H9 (cell line): ENCODE results near the gene PTPRR. TPM values are rescaled to one million over a fixed set of nuclear protein-coding genes. Genes with fewer than 3 reads are reported as not detected.

ENCODE experiments used
- DNase-seq: peaks from one replicate; pipeline ENCODE4 v3.0.0-alpha.2; 2017
- H2AFZ ChIP-seq: one replicate; pipeline ENCODE4 v1.6.1; 2013; ENCODE audit warnings: mild to moderate bottlenecking, low read length, control low read depth, moderate library complexity
- H2AK5ac ChIP-seq: 2 replicates; pipeline ENCODE4 v1.6.1; 2013; ENCODE audit warnings: low read length, control low read depth, mixed read lengths; ENCODE audit not compliant: insufficient read length
- H2BK120ac ChIP-seq: one replicate; pipeline ENCODE4 v1.6.1; 2013; ENCODE audit warnings: low read depth, mild to moderate bottlenecking, low read length, control low read depth, inconsistent platforms; ENCODE audit not compliant: poor library complexity, severe bottlenecking
- H2BK12ac ChIP-seq: 2 replicates; pipeline ENCODE4 v1.6.1; 2013; ENCODE audit warnings: low read length, control low read depth, mixed read lengths, low read depth; ENCODE audit not compliant: insufficient read length
- H2BK15ac ChIP-seq: 2 replicates; pipeline ENCODE4 v1.6.1; 2013; ENCODE audit warnings: low read depth, low read length, control low read depth
- H2BK20ac ChIP-seq: one replicate; pipeline ENCODE4 v1.6.1; 2013; ENCODE audit warnings: low read depth, mild to moderate bottlenecking, low read length, control low read depth, inconsistent platforms; ENCODE audit not compliant: poor library complexity, severe bottlenecking
- H2BK5ac ChIP-seq: 2 replicates; pipeline ENCODE4 v1.6.1; 2013; ENCODE audit warnings: low read length, control low read depth, mixed read lengths; ENCODE audit not compliant: insufficient read length
- H3K14ac ChIP-seq: 2 replicates; pipeline ENCODE4 v1.6.1; 2013; ENCODE audit warnings: low read length, control low read depth; ENCODE audit not compliant: insufficient read depth
- H3K18ac ChIP-seq: 2 replicates; pipeline ENCODE4 v1.6.1; 2013; ENCODE audit warnings: low read depth, mild to moderate bottlenecking, mixed read lengths, low read length, control low read depth; ENCODE audit not compliant: insufficient read length
- H3K23ac ChIP-seq: 2 replicates; pipeline ENCODE4 v1.6.1; 2013; ENCODE audit warnings: low read length, control low read depth, mixed read lengths, low read depth; ENCODE audit not compliant: insufficient read length
- H3K23me2 ChIP-seq: 2 replicates; pipeline ENCODE4 v1.6.1; 2013; ENCODE audit warnings: low read depth, mild to moderate bottlenecking, mixed read lengths, low read length, control low read depth; ENCODE audit not compliant: insufficient read length, poor library complexity, severe bottlenecking
- H3K27ac ChIP-seq: 2 replicates; pipeline ENCODE4 v1.5.1; 2013; ENCODE audit warnings: low read length, control low read depth, mixed read lengths, low read depth; ENCODE audit not compliant: insufficient read length
- H3K27me3 ChIP-seq: 2 replicates; pipeline ENCODE4 v1.6.1; 2013; ENCODE audit warnings: low read length, control low read depth, inconsistent platforms; ENCODE audit not compliant: insufficient read depth
- H3K4ac ChIP-seq: 2 replicates; pipeline ENCODE4 v1.6.1; 2013; ENCODE audit warnings: low read depth, mild to moderate bottlenecking, control low read depth, inconsistent platforms, low read length, moderate library complexity
- H3K4me1 ChIP-seq: 2 replicates; pipeline ENCODE4 v1.6.1; 2013; ENCODE audit warnings: low read length, control low read depth, inconsistent platforms; ENCODE audit not compliant: insufficient read depth
- H3K4me2 ChIP-seq: 2 replicates; pipeline ENCODE4 v1.6.1; 2013; ENCODE audit warnings: low read length, control low read depth, mixed read lengths; ENCODE audit not compliant: insufficient read length, insufficient read depth
- H3K56ac ChIP-seq: 2 replicates; pipeline ENCODE4 v1.6.1; 2013; ENCODE audit warnings: low read depth, mild to moderate bottlenecking, mixed read lengths, low read length, control low read depth; ENCODE audit not compliant: insufficient read length
- H3K79me1 ChIP-seq: 2 replicates; pipeline ENCODE4 v1.6.1; 2013; ENCODE audit warnings: low read depth, mild to moderate bottlenecking, moderate library complexity, low read length, control low read depth, inconsistent platforms; ENCODE audit not compliant: insufficient read depth, poor library complexity, severe bottlenecking
- H3K79me2 ChIP-seq: 2 replicates; pipeline ENCODE4 v1.6.1; 2013; ENCODE audit warnings: low read length, control low read depth, inconsistent platforms; ENCODE audit not compliant: insufficient read depth
- H3K9ac ChIP-seq: 2 replicates; pipeline ENCODE4 v1.6.1; 2013; ENCODE audit warnings: low read length, control low read depth, mixed read lengths; ENCODE audit not compliant: insufficient read length; ENCODE audit errors: extremely low read depth
- H3K9me3 ChIP-seq: one replicate; pipeline ENCODE4 v1.6.1; 2013; ENCODE audit warnings: low read depth, low read length, inconsistent platforms; ENCODE audit not compliant: control insufficient read depth
- H3T11ph ChIP-seq: one replicate; pipeline ENCODE4 v1.6.1; 2013; ENCODE audit warnings: mild to moderate bottlenecking, low read length, control low read depth, inconsistent platforms
- H4K20me1 ChIP-seq: one replicate; pipeline ENCODE4 v1.6.1; 2013; ENCODE audit not compliant: control insufficient read depth, insufficient read length, insufficient read depth
- H4K5ac ChIP-seq: 2 replicates; pipeline ENCODE4 v1.6.1; 2013; ENCODE audit warnings: low read depth, mild to moderate bottlenecking, mixed read lengths, low read length, control low read depth; ENCODE audit not compliant: insufficient read length
- H4K8ac ChIP-seq: replicated peaks from 2 replicates; pipeline ENCODE4 v1.6.1; 2013; ENCODE audit warnings: low read length, control low read depth, mixed read lengths, low read depth; ENCODE audit not compliant: insufficient read length
- H4K91ac ChIP-seq: 2 replicates; pipeline ENCODE4 v1.6.1; 2013; ENCODE audit warnings: low read depth, mild to moderate bottlenecking, moderate library complexity, mixed read lengths, low read length, control low read depth; ENCODE audit not compliant: insufficient read length
- H3K27ac Mint-ChIP-seq, 3 experiments: 2 replicates in 2 of 3; 3 replicates in 1 of 3; pipeline ENCODE4 v1.8.0; 2020 to 2021; ENCODE audit warnings: mixed read lengths in 3 of 3, mild to moderate bottlenecking in 1 of 3, moderate library complexity in 1 of 3
- H3K27me3 Mint-ChIP-seq: 2 replicates; pipeline ENCODE4 v1.8.0; 2021; ENCODE audit warnings: low read depth, mild to moderate bottlenecking, moderate library complexity, mixed read lengths
- H3K36me3 Mint-ChIP-seq, 3 experiments: 2 replicates in 2 of 3; 3 replicates in 1 of 3; pipeline ENCODE4 v1.8.0; 2020 to 2021; ENCODE audit warnings: low read depth in 3 of 3, mixed read lengths in 3 of 3; ENCODE audit not compliant: insufficient read depth in 1 of 3
- H3K4me1 Mint-ChIP-seq, 2 experiments: 2 replicates each; pipeline ENCODE4 v1.8.0; 2020; ENCODE audit warnings: mixed read lengths in 2 of 2
- H3K4me3 Mint-ChIP-seq, 2 experiments: 2 replicates in 1 of 2; 3 replicates in 1 of 2; pipeline ENCODE4 v1.8.0; 2020 to 2021; ENCODE audit warnings: mild to moderate bottlenecking in 2 of 2, mixed read lengths in 2 of 2, moderate library complexity in 1 of 2
- H3K9me3 Mint-ChIP-seq, 2 experiments: 2 replicates in 1 of 2; 3 replicates in 1 of 2; pipeline ENCODE4 v1.8.0; 2020; ENCODE audit warnings: mild to moderate bottlenecking in 2 of 2, mixed read lengths in 2 of 2, moderate library complexity in 1 of 2
- CTCF ChIP-seq: fragments of 200-600 bp; sonication (generic); conservative IDR thresholded peaks from 3 replicates; pipeline ENCODE4 v1.8.0; 2021; ENCODE audit warnings: antibody characterized with exemption, mild to moderate bottlenecking
- WGBS: extraction: QIAGEN DNeasy Blood & Tissue Kit; methylation state at CpG from one replicate; pipeline ENCODE4 v1.1.7; 2013; ENCODE audit warnings: missing lambda C conversion rate, low lambda C conversion rate, mixed read lengths; ENCODE audit not compliant: insufficient read length; ENCODE audit errors: extremely low coverage; 5-methylcytosine and 5-hydroxymethylcytosine counted together
- total RNA-seq: library from RNA; stranded (reverse); gene quantifications from 2 replicates; pipeline ENCODE4 v1.2.1, GENCODE V29; 2021

Gene PTPRR
- total RNA-seq, 1 experiment from 2014 or later, result 0.22 TPM

GRCh38 chr12:70757830-70758493 lies 162.6 kb downstream of the PTPRR start:
- Histone ChIP-seq H3K4ac (no peak overlapping the region), H3K79me1 (no peaks in the 10 kb centered on the region), H3K9ac (no peak overlapping the region), H4K91ac (no peak overlapping the region), H2AFZ (no peak overlapping the region), H2BK15ac (no peak overlapping the region), H2BK120ac (no peak overlapping the region), H3K4me2 (no peak overlapping the region), H2BK5ac (no peak overlapping the region), H3K4me1 (peaks cover 2% of the 10 kb centered on the region; the same call in 1 of the 2 replicates), H3K79me2 (no peaks in the 10 kb centered on the region), H3K23ac (no peak overlapping the region), H2BK20ac (no peak overlapping the region), H2BK12ac (no peak overlapping the region), H3T11ph (no peak overlapping the region), H2AK5ac (no peak overlapping the region), H3K14ac (no peak overlapping the region), H3K27ac (no peak overlapping the region), H3K56ac (no peak overlapping the region), H4K20me1 (no peaks in the 10 kb centered on the region), H3K18ac (no peak overlapping the region), H4K5ac (no peak overlapping the region), H3K23me2 (no peaks in the 10 kb centered on the region), H4K8ac (no peak overlapping the region), H3K27me3 (no peaks in the 10 kb centered on the region), H3K9me3 (no peaks in the 10 kb centered on the region)
- Mint-ChIP-seq H3K27me3 (no peaks in the 10 kb centered on the region), H3K27ac (peak overlapping the region; percentile 80 to 89 (median 87); a peak in 6 of 7 replicates), H3K9me3 (0 out of 5 replicates have a peak, but pooled peaks cover 0 to 2% of the 10 kb centered on the region in 2 experiments), H3K36me3 (no peaks in the 10 kb centered on the region; a peak in 1 of 7 replicates), H3K4me3 (peak overlapping the region in 1 of 2 experiments; percentile 5; a peak in 1 of 5 replicates), H3K4me1 (peaks cover 42 to 49% of the 10 kb centered on the region in 2 experiments)
- no peak for DNase-seq
- no CpG with 5 or more reads among the region's 1 CpG for WGBS
- no peak for TF ChIP-seq CTCF
